Peyer's patch (tissue), 4 donors: ENCODE results near the gene MREG. TPM values are rescaled to one million over a fixed set of nuclear protein-coding genes. Genes with fewer than 3 reads are reported as not detected.

ENCODE experiments used
- DNase-seq, 3 donors: peaks; one replicate each; pipeline ENCODE4 v3.0.0-alpha.2; 2017 to 2019
- H3K27ac ChIP-seq, 4 donors: fragments of 200-600 bp; sonication (generic); one replicate each; pipeline ENCODE4 v1.5.1; 2016 to 2019
- H3K27me3 ChIP-seq, 2 donors: fragments of 200-600 bp; sonication (generic); one replicate each; pipeline ENCODE4 v1.5.1; 2019
- H3K36me3 ChIP-seq, 3 donors: fragments of 200-600 bp; sonication (generic); one replicate each; pipeline ENCODE4 v1.5.1; 2016 to 2019
- H3K4me1 ChIP-seq, 4 donors: fragments of 200-600 bp; sonication (generic); one replicate each; pipeline ENCODE4 v1.5.1; 2016 to 2019
- H3K4me3 ChIP-seq, 4 donors: fragments of 200-600 bp; sonication (generic); 1 replicate in 3 of 4; 2 replicates in 1 of 4; pipeline ENCODE4 v1.5.1; 2016 to 2019; ENCODE audit warnings: mild to moderate bottlenecking in 1 of 4
- H3K9me3 ChIP-seq, 4 donors: fragments of 200-600 bp; sonication (generic); one replicate each; pipeline ENCODE4 v1.5.1; 2016 to 2019; ENCODE audit warnings: mild to moderate bottlenecking in 1 of 4
- POLR2A ChIP-seq, 2 donors: fragments of 450-650 bp; IDR thresholded peaks; one replicate each; pipeline ENCODE4 v1.5.1; 2017; ENCODE audit warnings: antibody characterized with exemption in 2 of 2, mild to moderate bottlenecking in 2 of 2, moderate library complexity in 2 of 2
- total RNA-seq, 4 donors: library from RNA; depleted of rRNA; stranded (reverse); fragments of >200 nt; gene quantifications; one replicate each; pipeline ENCODE4 v1.1.0, GENCODE V29; 2016
- TF ChIP-seq, protein P1 (sequence below), 6 experiments: fragments of 450-650 bp in 4 of 6; fragments of 200-600 bp in 2 of 6; sonication (generic) in 1 of 6; IDR thresholded peaks; one replicate each; pipeline ENCODE4 v1.5.1; 2017 to 2019; ENCODE audit warnings: antibody characterized with exemption in 6 of 6, mild to moderate bottlenecking in 3 of 6, moderate library complexity in 1 of 6

The MREG gene
- total RNA-seq, 4 donors from 2014 or later = 6.2 to 10.7 (median 7.2) TPM

DNA sequence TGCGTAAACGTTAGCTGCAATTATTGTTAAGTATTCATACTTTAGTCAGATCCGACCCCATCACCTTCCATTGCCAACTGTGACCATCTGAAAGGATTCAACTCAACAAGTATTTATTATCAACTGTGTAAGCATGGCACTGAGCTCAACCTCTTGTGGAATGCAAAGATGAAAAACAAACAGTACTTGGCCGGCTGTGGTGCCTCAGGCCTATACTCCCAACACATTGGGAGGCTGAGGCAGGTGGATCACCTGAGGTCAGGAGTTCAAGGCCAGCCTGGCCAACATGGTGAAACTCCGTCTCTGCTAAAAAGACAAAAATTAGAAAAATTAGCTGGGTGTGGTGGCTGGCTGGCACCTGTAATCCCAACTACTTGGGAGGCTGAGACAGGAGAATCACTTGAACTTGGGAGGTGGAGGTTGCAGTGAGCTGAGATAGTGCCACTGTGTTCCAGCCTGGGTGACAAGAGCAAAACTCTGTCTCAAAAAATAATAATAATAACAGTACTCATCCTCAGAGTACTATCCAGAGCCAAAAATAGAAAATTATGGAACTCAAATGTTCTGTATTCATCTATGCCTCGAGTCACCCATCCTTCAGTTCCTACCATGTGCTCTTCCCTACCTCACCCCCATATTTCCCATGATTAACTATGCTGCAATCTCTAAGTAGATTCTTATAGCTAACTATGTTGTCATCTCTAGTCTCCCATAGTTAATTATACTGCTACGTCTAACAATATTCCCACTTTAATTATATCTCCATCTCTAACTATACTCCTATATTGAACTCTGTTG lies 8.6 kb upstream of the MREG start:
- H3K36me3 ChIP-seq = no peaks in the 10 kb centered on the region
- TF ChIP-seq, protein P1, sequence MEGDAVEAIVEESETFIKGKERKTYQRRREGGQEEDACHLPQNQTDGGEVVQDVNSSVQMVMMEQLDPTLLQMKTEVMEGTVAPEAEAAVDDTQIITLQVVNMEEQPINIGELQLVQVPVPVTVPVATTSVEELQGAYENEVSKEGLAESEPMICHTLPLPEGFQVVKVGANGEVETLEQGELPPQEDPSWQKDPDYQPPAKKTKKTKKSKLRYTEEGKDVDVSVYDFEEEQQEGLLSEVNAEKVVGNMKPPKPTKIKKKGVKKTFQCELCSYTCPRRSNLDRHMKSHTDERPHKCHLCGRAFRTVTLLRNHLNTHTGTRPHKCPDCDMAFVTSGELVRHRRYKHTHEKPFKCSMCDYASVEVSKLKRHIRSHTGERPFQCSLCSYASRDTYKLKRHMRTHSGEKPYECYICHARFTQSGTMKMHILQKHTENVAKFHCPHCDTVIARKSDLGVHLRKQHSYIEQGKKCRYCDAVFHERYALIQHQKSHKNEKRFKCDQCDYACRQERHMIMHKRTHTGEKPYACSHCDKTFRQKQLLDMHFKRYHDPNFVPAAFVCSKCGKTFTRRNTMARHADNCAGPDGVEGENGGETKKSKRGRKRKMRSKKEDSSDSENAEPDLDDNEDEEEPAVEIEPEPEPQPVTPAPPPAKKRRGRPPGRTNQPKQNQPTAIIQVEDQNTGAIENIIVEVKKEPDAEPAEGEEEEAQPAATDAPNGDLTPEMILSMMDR (IDR thresholded peaks at IDR 0.05) = no peak
- no peak for TF ChIP-seq POLR2A (IDR thresholded peaks at IDR 0.05)
- no peak overlapping the region for H3K4me3 ChIP-seq
- DNase-seq = no peak
- no peaks in the 10 kb centered on the region for H3K9me3 ChIP-seq
- no peak overlapping the region for H3K27ac ChIP-seq
- H3K27me3 ChIP-seq = no peaks in the 10 kb centered on the region
- no peaks in the 10 kb centered on the region for H3K4me1 ChIP-seq

DNA sequence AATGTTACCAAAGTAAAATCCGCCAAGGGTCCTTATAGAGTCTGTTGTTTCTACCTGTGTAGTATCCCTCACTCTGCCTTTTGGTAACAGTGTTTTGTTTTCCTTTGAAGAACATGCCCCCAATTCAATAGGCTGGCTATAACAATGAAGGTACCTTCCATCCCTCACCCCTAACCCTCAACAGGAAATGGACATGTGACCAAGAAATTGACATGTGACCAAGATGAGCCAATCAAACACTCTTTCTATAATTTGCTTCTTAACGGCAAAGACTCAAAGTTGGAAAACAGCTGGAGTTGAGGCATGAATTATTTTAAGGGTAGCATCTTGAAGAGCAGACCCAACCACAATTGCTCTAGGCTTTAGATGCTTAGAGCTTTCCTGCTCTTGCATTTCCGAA lies 5.4 kb upstream of the MREG start:
- DNase-seq = no peak
- no peak overlapping the region for H3K27ac ChIP-seq
- TF ChIP-seq, protein P1 (IDR thresholded peaks at IDR 0.05) = no peak
- no peak for TF ChIP-seq POLR2A (IDR thresholded peaks at IDR 0.05)
- no peak overlapping the region for H3K4me3 ChIP-seq
- H3K36me3 ChIP-seq = no peaks in the 10 kb centered on the region
- H3K9me3 ChIP-seq = no peaks in the 10 kb centered on the region
- no peaks in the 10 kb centered on the region for H3K4me1 ChIP-seq
- H3K27me3 ChIP-seq = no peaks in the 10 kb centered on the region

DNA sequence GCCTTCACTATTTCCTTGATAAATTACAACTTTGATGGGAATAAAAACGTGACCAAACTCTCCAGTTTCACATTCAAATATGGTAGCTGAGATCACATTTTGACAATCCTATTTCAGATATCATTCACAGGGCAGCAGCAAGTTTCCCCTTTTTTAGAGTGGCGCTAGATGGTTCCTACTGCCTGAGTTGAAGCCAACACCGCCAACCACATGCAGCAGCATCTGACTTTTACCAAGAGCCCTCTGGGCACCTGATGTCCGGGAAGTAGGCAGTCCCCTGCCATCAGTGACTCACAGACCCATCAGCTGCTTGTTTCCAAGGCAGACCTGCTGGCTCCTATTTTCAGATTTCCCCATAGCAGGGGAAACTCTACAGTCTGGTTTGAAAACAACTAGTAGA lies 4.0 kb upstream of the MREG start:
- Histone ChIP-seq H3K27me3 (no peaks in the 10 kb centered on the region), H3K4me3 (no peak overlapping the region), H3K36me3 (no peaks in the 10 kb centered on the region), H3K4me1 (no peaks in the 10 kb centered on the region), H3K9me3 (no peaks in the 10 kb centered on the region), H3K27ac (no peak overlapping the region)
- peak in 2 of 3 donors; percentile 43 to 60 for DNase-seq
- TF ChIP-seq, protein P1 (IDR thresholded peaks at IDR 0.05) = no peak
- TF ChIP-seq POLR2A (IDR thresholded peaks at IDR 0.05) = no peak

DNA sequence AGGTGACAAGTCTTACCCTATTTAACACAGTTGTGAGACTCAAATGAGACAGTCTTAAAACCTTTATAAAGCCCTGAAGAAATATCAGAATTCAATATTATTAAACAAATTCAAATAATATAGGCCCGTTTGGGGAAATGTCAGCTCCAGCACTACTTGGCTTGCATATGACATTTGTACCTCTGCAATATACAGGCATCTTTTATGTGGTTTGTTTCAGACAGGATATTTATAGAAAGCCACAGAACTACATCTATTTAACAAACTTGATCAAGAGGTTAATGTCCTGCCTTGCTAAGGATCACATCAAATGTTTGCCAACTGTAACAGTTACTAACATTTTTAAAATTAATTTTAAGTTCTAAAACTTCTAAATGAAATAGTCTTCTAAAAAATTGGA lies 3.2 kb upstream of the MREG start:
- Histone ChIP-seq H3K9me3 (no peaks in the 10 kb centered on the region), H3K4me1 (no peaks in the 10 kb centered on the region), H3K36me3 (no peaks in the 10 kb centered on the region), H3K27me3 (no peaks in the 10 kb centered on the region), H3K27ac (peak overlapping the region in 1 of 4 donors; percentile 35), H3K4me3 (no peak overlapping the region)
- TF ChIP-seq, protein P1 (IDR thresholded peaks at IDR 0.05) = no peak
- no peak for TF ChIP-seq POLR2A (IDR thresholded peaks at IDR 0.05)
- DNase-seq = no peak

DNA sequence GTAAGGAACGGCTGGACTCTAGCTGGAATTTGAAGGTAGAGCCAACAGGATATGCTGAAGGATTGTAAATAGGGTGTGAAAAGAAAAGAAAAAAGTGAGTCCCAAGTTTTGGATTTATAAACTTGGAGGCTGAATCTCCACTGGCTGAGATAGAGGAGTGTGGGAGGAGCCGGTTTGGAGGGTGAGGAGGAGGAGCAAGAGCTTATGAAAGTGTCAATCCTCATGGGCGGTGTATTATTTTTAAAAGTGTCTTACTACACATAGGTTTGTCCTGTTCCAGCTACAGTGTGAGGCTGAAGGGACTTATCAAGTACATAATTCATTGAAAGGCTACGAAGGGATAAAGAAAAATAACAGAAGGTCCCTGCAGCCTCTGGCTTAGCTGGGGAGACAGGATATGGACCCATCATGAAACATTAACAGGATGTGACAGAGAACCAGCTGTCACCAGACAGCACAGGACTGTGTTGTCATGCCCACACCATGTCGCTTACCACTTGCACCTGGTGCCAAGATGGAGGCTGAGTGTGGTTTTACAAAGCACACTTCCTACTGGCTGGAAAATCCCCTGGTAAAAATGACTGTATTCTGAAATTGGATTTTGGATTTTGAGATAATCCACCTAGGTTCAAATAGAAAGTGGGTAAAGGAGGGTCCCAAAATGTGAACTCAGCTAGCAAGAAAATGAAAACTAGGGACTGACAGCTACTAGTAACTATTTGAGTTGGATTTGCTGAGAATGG lies 2.5 kb upstream of the MREG start:
- H3K36me3 ChIP-seq = no peaks in the 10 kb centered on the region
- DNase-seq = peak in 2 of 3 donors; percentile 49 to 65
- no peak for TF ChIP-seq POLR2A (IDR thresholded peaks at IDR 0.05)
- TF ChIP-seq, protein P1 (IDR thresholded peaks at IDR 0.05) = no peak
- no peaks in the 10 kb centered on the region for H3K4me1 ChIP-seq
- no peaks in the 10 kb centered on the region for H3K9me3 ChIP-seq
- H3K27me3 ChIP-seq = no peaks in the 10 kb centered on the region
- peak overlapping the region in 1 of 4 donors; percentile 35 for H3K27ac ChIP-seq
- no peak overlapping the region for H3K4me3 ChIP-seq
